Temporal lobe (tissue), 1 donor: ENCODE results near the gene MRGPRX1. TPM values are rescaled to one million over a fixed set of nuclear protein-coding genes. Genes with fewer than 3 reads are reported as not detected.

Source experiments
- total RNA-seq: library from RNA; depleted of rRNA; stranded (reverse); fragments of >200 nt; gene quantifications from one replicate; pipeline ENCODE4 v1.2.3, GENCODE V29; 2014

The MRGPRX1 gene
- total RNA-seq, 1 donor from 2014 or later, result not detected

Other genes with a start within 250 kb of the MRGPRX1 start
- 4.2 TPM for gene TMEM86A, start 240.6 kb downstream of the MRGPRX1 start, total RNA-seq
- under 0.01 TPM for gene IGSF22, start 213.2 kb downstream of the MRGPRX1 start, total RNA-seq
- gene PTPN5, start 147.6 kb downstream of the MRGPRX1 start, total RNA-seq, result 24.6 TPM
- gene MRGPRX2, start 121.3 kb upstream of the MRGPRX1 start, total RNA-seq, result not detected
- 25.1 TPM for gene ZDHHC13, start 177.8 kb upstream of the MRGPRX1 start, total RNA-seq